ENCODE data around the gene ZIC3.
"Not testable (repeated sequence)": the region's sequence is repeated elsewhere in the genome, so short reads cannot be mapped to it uniquely, and the experiment has no call there.

The ZIC3 gene

DNA sequence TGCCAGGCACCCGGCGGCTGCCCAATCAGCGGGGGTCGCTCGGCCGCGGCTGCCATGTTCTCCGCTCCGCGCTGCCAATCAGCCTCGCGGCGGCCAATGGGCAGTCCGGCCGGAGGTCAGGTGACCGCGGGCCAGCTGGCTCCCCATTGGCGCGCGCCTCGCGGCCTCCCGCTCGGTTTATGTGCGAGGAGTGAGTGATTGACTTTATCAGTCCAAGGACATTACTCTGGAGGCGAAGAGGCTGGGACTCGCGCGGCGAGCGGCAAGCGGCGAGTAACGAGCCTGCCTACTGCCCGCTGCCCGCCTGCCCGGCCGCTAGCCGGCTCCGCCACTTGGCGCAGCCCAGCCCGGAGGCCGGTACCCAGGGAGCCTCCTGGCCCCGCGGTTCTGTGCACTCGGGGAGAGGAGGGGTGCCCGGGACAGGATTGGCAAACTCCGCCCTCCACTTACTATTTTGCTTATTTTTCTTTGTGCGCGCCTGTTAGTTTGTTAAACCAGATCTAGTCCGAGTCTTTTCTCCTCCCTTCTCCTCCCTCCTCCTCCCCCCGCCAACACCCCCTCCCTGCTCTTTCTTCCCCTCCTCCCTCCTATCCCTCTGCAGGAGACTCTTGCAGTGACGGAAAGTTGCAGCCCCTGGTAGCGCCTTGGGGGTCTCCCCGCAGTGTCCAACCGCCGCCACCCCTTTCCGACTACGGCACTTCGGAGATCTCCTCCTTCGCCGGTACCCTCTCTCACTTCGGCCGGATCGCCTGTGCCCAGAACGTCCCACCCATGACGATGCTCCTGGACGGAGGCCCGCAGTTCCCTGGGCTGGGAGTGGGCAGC, at the start of gene ZIC3:
Gene ZIC3, plus strand, starts transcription at position 207 of the 825 bp plus-strand sequence. Its CDS starts 565 bp downstream, at position 772.
- DNase-seq, result peak; percentile 28

DNA sequence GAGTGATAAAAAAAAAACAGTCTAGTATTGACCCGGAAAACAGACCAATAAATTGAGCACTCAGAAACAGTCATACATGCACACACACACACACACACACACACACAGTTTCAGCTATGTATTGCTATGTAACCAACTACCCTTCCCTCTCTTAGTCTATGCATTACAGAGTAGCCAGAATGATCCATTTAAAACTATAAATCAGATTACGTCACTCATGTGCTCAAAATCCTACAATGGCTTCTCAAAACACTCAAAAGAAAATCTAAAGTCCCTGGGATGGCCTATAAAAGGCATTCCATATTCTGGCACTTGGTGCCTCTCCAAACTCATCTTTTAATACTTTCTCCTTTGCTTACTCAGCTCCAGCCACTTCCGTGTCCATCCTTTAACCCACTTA, 46.5 kb upstream of the ZIC3 start:
- no peak for DNase-seq

DNA sequence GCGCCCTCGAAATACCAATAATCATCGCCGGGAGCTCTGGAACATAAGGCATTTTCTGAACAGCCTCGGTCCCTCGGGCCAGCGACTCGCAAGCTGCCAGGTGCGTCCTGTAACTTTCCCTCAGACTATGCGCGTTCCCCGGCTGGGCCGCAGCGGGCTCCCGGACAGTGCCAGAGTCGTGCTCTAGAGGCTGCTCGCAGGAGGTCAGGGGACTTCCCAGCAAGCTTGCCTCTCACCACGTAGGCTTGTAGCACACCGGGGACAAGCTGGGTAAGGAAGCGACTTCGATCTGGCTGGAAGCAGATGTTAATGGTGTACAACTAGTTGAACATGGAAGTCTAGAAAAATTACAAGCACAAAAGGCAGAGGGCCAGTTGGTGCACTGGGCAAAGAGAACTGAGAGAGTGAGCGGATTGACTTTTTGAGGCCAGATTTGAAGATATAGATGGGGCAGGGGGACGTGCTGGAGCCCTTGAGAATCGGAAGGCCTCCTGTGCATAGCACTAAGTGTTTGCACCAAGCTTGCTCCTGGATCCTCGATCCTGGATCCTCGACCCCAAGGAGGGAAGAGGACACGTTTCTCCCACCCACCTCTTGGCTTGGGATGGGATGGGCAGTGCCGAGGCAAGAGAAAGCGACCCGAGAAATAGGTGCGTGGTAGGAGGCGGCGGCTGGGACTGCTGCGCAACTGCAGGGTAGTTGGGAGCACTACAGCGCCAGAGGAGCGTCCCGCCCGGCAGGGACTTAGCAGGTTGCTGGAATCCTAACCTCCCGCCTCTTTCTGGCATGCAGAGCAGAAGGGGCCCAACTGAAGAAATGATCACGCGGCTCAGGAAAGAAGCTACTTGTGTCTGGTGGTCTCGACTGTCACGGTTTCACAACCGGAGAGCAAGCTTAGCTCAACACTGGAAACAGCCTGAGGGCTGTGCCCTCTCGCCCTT, 19.9 kb upstream of the ZIC3 start:
- no peak for DNase-seq

DNA sequence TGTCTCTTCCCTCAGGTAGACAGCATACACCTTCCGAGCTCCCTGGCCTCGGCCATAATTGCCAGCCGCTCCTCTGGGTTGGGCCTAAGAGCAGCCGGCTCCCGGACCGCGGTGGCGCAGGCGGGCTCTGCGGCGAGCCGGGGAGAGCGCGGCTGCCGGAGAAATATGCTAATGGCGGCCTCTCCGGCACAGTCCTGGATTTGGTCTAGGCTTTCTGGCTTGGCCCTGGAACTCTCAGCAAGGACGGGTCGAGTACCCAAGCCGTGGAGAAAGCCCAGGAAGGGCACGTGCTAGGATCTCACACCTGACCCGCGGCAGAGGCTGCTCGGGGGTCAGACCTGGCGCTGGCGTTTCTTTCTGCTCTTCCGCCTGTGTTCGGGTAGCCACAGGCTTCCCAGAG, 18.6 kb upstream of the ZIC3 start:
- no peak for DNase-seq

DNA sequence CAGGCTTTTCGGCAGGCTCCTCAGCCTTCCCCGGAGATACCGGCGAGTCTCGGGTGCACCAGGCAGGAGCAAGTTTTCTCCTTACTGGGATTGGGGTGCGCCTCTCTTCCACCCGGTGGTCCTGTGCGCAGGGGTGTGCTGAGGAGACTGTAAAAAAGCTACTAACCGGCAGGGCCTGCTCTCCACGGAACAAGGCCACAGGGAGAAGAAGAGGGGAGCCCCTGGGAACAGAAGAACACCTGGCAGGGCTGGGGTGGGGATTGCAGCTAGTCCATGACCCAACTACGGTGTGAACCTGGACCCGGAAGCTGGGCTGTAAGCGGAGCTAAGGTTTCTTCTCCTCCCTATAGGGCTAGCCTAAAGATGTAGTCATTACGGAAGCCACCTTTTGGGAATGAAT, 17.7 kb upstream of the ZIC3 start:
- DNase-seq, result no peak

DNA sequence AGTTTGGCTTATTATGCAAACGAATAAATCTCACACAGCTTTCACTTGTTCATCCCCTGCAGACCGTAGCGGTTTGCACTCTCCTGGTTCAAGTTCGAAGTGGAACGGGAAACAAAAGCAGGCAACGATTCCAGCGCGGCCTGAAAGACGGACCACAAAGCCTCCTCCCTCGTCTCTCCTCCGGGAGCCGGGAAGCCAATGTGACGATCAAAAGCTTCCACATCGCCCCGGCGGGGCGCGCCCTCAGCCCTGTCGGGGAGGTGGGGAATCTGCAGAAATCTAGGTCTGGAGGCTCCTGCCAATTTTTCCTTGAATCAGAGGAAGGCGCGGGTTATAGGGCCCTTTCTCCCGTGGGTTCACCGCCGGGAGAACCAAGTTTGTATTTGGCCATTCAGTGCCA, 16.9 kb upstream of the ZIC3 start:
- no peak for DNase-seq

DNA sequence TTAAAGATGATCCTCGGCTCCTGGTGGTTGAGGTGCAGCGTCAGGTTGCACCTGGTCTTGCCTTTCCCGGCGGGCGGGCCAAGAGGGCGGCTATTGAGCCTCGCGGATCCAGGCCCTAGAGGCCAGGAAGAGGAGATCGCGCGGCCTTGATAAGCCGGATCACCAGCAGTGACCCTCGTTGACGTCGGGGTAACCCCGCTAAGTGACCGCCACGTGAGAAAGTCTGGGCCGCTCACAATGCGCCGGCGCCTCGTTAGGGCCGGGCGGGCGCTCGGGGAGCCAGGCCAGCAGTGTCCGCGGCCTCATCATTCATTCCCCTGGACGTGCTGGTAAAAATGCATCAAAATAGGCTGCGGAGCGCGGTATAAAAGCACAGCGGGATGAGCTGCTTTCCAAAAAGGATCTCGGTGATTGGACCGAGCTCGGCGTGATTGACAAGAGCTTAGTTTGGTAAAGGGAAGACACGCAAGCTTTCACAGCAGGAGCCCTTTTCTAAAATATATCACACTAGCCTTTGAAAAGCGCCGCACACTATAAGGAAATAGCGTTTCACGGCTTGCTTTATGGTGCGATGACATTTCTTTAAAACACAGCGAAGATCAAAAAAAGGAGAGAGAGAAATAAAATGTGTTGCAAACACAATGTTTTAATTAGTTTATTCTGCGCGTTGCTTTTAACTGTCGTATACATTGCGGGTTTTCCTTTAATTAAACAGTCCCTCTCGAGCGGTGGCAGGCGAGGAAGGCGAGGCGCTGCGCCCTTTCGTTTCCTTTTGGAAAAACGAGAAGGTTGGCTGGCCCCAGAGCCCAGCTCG, 15.9 kb upstream of the ZIC3 start:
- DNase-seq, result no peak

DNA sequence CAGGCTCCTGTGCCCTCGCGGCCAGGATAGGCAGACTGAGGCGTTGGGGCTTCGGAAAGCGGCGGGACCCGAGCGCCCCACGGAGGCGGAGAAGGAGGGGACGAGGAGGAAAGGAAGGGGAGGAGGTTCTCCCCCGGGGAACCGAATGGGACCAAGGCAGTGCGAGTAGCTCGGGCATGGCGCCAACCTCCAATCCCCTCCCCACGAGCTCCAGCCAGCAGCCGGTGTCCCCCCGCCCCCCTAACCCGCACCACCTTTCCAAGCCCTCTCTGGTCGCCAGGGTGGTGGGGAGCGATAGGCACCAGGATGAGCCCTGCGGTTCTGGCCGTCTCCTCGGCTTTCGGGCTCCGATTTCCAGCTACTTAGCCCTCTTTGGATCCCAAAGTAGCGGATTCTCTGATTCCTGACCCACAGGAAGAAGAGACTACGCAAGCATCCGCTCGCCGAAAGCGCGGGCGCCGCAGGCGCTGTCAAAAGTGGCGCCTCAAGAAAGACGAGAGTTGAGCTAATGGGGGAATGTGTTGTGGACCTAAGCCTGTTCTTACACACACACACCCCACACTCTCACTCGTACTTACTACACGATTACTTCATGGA, 15.2 kb upstream of the ZIC3 start:
- no peak for DNase-seq

DNA sequence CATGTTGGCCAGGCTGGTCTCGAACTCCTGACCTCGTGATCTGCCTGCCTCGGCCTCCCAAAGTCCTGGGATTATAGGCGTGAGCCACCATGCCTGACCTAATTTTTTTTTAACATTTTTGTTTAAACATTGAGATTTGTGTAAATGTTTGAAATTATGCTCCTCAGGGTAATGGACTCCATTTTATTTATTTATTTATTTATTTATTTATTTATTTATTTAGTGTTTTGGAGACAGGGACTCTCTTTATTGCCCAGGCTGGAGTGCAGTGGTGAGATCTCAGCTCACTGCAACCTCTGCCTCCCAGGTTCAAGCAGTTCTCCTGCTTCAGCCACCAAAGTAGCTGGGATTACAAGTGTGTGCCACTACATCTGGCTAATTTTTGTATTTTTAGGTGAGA, 13.8 kb upstream of the ZIC3 start:
- not testable (repeated sequence) for DNase-seq

DNA sequence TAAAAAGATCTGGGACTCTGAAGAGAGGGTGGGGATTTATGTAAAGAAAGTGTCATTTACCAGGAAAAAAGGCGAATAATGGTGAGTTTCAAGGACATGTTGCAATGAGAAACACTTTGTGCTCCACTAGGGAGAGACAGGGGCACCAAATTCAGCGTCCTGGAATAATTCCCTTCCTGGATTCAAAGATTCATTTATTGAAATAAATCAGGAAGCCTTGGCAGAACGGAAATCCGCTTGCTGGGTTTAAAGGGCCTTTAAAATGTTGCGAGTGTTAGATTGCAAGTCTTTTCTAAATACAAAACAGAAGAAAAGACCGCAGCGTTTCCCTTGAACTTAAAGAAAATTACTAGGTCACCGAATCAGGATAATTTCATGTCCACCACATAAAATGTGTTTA, 3.8 kb upstream of the ZIC3 start:
- no peak for DNase-seq

DNA sequence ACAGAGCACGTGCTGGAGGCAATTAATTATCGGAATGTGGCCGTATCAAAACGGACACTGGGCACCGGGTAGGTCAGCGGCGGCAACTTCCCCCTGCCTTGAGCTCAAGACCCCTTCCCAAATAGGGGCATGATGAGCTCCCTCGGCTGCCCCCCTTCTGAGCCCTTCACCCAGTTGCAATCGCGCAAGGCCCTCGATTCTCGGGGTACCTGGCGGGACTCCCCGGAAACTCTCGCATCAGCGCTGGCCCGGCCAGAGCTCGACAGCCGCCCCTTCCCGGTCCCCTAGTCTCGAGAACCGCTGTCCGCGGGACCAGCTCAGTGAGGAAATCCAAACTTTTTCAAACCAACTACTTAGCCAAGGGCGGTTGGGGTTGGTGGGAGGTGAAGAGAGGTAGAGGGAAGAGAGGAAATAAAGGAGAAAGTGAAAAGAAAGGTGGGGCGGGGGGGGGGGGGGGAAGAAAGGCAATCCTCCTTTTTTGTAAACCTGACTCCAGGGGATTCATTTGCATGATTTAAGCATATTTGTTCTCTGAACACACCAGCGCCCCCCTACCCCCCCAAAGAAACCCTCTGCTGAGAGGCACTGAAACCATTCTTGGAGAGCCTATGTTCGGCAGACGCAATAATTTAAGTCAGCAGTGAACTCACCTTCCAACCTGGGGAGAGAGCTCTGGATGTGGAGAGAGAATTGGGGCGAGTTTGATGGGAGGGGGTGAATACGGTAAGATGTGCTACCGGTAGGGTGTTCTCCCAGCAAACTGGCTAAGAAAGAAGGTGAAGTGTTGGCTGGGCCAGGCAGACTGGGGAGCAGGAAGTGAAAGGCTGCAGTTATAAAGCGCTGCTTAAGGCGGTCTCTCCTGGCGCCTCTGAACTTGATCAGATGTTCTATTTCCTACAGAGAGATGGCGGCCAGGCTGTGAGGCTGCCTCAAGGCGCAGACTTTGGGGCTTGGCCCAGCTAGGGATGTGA, 2.0 kb upstream of the ZIC3 start:
- DNase-seq, result no peak

DNA sequence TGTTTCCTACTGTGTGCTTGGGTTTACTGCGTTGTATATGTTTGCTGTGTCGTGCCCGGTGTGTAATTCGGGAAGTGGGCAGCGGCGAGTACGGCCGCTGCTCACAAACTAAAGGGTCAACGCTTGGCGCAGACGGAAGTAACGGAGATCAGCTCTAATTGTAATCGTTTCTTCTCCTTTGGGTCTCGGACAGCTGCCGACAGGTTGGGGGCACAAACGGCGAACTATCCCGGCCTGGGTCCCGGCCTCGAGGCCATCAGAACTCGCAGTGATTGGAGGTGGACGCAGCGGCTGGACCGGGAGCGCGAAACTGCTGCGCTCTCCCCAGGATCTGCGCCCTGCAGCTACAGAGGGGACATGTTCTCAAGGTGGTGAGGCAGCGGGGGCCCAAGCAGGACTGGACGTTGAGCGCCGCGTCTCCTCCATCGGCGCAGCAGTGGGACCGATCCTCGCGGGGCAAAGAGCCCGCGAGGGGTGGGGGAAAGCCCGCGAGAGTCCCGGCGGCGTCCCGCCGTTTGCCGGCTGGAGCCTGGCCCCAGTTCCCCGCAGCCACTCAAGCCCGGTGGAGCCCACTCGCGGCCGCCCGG, 516 bp upstream of the ZIC3 start:
- DNase-seq, result no peak

DNA sequence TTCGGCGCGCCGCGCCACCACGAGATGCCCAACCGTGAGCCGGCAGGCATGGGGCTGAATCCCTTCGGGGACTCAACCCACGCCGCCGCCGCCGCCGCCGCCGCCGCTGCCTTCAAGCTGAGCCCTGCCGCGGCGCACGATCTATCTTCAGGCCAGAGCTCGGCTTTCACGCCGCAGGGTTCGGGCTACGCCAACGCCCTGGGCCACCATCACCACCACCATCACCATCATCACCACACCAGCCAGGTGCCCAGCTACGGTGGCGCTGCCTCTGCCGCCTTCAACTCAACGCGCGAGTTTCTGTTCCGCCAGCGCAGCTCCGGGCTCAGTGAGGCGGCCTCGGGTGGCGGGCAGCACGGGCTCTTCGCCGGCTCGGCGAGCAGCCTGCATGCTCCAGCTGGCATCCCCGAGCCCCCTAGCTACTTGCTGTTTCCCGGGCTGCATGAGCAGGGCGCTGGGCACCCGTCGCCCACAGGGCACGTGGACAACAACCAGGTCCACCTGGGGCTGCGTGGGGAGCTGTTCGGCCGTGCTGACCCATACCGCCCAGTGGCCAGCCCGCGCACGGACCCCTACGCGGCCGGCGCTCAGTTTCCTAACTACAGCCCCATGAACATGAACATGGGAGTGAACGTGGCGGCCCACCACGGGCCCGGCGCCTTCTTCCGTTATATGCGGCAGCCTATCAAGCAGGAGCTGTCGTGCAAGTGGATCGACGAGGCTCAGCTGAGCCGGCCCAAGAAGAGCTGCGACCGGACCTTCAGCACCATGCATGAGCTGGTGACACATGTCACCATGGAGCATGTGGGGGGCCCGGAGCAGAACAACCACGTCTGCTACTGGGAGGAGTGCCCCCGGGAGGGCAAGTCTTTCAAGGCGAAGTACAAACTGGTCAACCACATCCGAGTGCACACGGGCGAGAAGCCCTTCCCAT, 1.1 kb downstream of the ZIC3 start:
- no peak for DNase-seq

DNA sequence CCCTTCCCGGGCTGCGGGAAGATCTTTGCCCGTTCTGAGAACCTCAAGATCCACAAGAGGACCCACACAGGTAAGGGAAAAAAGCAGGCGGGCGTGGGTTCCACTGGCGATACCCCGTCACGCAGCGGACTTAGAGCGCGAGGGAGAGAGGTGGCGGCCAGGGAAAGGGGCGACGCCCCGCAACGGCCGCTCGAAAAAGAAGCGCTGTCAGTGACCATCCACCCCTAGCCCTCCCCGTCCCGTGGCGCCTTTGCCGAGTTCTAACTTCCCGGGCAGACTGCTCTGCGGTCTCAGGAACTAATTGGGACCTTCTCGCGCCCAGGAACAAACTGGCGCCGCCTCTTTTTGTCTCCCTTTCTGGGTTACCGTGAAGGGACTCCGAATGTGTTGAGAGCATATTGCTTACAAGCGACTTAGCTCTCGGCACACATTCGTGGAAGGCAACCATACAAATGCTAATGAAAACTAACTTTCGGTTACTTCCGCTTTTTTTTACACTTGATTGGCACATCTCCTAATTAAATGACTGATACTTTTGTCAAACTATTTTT, 1.8 kb downstream of the ZIC3 start:
- DNase-seq, result no peak

DNA sequence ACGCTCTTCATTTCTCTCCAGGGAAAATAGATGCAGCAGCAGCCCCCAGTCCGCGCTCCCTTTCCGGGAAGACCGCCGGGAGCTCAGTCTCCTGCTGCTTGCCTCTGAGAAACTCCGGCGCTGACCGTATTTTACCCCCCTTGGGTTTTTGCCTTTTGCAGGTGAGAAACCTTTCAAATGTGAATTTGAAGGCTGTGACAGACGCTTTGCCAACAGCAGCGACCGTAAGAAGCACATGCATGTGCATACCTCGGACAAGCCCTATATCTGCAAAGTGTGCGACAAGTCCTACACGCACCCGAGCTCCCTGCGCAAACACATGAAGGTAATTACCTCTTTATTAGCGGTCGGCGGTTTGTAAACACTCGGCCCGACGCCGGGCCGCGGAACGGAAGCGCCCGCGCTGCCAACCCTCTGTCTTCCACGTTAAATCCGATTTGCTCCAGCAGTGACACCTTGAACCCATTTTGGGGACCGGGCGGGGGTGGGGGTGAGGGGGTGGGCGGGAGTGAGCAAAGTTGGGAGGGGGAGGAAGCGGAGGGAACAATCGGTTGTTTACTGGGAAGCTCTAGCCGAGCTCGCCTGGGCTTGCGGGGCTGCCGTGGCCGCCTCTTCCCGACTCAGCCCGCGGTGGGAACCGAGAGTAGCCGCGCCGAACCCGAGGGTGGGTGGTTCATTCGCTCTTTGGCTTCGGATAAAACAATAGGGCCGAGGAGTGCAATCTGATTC, 3.0 kb downstream of the ZIC3 start:
- DNase-seq, result no peak

DNA sequence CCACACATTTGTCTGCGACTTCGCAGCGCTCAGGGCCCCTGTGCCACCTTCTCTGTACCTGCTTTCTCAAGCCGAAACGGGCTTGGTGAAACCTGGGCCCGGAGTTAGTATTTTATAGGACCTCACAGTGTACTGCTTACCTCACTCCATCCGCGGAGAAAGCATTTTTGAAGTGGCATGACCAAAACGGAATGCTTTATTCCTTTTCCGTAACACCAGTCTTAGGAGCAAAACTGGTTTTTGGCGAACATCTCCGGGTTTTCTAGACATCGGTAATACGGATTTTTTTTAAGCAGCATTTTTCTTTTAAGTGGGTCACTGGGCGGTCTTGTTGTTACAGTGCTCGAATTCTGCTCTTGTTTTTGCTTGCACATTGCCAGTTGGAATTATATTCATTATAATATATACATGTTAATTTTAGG, 3.6 kb downstream of the ZIC3 start:
- DNase-seq, result no peak

DNA sequence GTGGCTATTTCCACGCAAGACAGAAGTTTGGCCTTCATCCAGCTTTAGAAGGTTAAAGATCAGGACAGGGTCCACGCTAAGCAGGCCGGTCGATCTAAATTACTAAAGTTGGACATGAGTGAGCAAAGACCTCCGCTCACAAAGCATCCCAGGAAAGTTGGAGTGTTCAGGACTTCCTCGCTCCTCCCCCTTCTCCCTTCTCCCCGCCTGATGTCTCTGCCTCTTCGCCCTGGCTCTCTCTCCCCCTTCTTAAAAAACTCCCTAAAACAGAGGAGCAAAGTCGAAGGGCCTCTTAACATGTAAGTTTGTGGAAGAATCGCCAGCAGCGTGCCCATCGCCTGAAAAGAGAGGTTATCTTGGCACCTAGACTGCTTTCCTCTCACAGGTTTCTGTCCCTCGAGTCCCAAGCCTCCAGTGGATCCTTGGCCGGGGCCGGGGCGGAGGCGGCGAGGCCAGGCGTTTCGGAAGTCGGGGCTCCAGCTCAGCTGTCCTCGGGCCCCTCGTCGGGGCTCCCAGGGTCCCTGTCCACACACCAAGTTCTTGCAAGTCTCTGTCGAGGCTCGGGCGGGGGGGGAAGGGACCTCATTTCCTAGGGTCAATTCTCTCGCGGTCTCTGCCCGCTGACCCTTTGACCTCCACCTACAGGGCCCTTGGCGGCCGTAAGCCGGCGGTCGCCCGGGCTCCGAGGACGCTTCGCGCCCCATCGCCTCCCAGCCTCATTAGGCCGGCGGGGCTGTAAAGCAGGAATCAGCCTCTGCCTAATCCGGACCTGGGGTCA, 7.6 kb downstream of the ZIC3 start:
- no peak for DNase-seq

Measured in fibroblast of upper back skin (primary cell).